Measurements from ENCODE around the gene ARMC5. TPM values are rescaled to one million over a fixed set of nuclear protein-coding genes. Genes with fewer than 3 reads are reported as not detected.

ARMC5 gene
- total and polyA plus RNA-seq, 9 donors = 2.2 to 16.1 (median 11.0) TPM

GRCh38 chr16:31486045-31486444 is 26.7 kb downstream of the ARMC5 start:
- peak in 1 of 5 donors; percentile 28 for DNase-seq
- H3K27me3 ChIP-seq = no peaks in the 10 kb centered on the region
- TF ChIP-seq, protein P1, sequence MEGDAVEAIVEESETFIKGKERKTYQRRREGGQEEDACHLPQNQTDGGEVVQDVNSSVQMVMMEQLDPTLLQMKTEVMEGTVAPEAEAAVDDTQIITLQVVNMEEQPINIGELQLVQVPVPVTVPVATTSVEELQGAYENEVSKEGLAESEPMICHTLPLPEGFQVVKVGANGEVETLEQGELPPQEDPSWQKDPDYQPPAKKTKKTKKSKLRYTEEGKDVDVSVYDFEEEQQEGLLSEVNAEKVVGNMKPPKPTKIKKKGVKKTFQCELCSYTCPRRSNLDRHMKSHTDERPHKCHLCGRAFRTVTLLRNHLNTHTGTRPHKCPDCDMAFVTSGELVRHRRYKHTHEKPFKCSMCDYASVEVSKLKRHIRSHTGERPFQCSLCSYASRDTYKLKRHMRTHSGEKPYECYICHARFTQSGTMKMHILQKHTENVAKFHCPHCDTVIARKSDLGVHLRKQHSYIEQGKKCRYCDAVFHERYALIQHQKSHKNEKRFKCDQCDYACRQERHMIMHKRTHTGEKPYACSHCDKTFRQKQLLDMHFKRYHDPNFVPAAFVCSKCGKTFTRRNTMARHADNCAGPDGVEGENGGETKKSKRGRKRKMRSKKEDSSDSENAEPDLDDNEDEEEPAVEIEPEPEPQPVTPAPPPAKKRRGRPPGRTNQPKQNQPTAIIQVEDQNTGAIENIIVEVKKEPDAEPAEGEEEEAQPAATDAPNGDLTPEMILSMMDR (IDR thresholded peaks at IDR 0.05) = no peak
- TF ChIP-seq POLR2A (IDR thresholded peaks at IDR 0.05) = no peak
- no peak for TF ChIP-seq EP300 (IDR thresholded peaks at IDR 0.05)
- peaks cover 11% of the 10 kb centered on the region for H3K4me1 ChIP-seq (ENCODE audit: insufficient read depth)
- H3K9me3 ChIP-seq = no peaks in the 10 kb centered on the region
- WGBS, 3 donors = 90 to 95% (median 94%) methylated on average over 5 of the region's 5 CpGs
- intact Hi-C loops (cut with DNase I) = no loop called here
- no peak overlapping the region for H3K27ac ChIP-seq
- no peaks in the 10 kb centered on the region for H3K36me3 ChIP-seq
- H3K4me3 ChIP-seq = no peak overlapping the region

GRCh38 chr16:31487071-31487719 is 27.9 kb downstream of the ARMC5 start:
- peak overlapping the region; percentile 42 for H3K4me3 ChIP-seq
- H3K9me3 ChIP-seq = no peaks in the 10 kb centered on the region
- WGBS, 3 donors = 7 to 14% (median 13%) methylated on average over 22 to 48 of the region's 48 CpGs
- no peak for DNase-seq
- TF ChIP-seq, protein P1 (IDR thresholded peaks at IDR 0.05) = no peak
- intact Hi-C loops (cut with DNase I) = no loop called here
- H3K27ac ChIP-seq = no peak overlapping the region
- peaks cover 11% of the 10 kb centered on the region for H3K4me1 ChIP-seq (ENCODE audit: insufficient read depth)
- H3K27me3 ChIP-seq = no peaks in the 10 kb centered on the region
- H3K36me3 ChIP-seq = no peaks in the 10 kb centered on the region

DNA sequence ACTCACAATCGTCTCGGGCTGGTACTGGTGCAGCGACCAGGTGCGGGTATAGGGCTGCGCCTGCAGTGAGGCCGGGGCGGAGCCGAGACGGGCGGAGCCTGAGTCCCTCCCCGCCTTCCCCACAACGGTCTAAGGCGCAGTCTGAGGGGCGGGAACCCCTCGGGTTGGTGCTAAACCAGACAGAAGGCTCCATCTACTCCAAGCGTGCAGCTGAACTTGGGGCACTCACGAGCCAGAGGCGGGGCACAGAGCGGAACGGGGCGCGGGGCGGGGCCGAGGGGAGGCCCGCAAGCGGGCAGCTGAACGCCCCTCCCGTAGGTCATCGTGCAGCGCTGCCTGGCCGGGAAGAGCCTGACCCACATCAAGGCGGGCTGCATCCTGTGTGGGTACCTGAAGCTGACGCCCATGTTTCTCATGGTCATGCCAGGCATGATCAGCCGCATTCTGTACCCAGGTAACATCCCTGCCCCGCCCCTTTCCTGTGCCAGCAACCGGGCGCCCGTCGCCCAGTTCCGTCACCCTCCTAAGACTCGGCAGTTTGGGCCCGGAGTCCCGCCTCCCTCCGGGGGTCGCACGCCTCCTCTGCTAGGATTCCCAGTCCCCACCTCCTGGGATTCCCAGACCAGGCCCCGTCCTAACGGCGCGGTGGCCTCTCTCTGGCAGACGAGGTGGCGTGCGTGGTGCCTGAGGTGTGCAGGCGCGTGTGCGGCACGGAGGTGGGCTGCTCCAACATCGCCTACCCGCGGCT is 28.6 kb downstream of the ARMC5 start:
- intact Hi-C loops (cut with DNase I) = no loop called here
- no peaks in the 10 kb centered on the region for H3K36me3 ChIP-seq
- peak overlapping the region; percentile 42 for H3K4me3 ChIP-seq
- 1 to 2% (median 1%) methylated on average over 34 to 60 of the region's 60 CpGs for WGBS, 3 donors
- H3K4me1 ChIP-seq (ENCODE audit: insufficient read depth) = peaks cover 11% of the 10 kb centered on the region
- peak in 2 of 5 donors; percentile 47 to 57 for DNase-seq
- H3K27ac ChIP-seq = no peak overlapping the region
- no peaks in the 10 kb centered on the region for H3K9me3 ChIP-seq
- TF ChIP-seq EP300 (IDR thresholded peaks at IDR 0.05) (no peak), POLR2A (IDR thresholded peaks at IDR 0.05) (no peak)
- TF ChIP-seq, protein P1 (IDR thresholded peaks at IDR 0.05) = no peak
- no peaks in the 10 kb centered on the region for H3K27me3 ChIP-seq

GRCh38 chr16:31488468-31489297 is 29.4 kb downstream of the ARMC5 start:
- intact Hi-C loops (cut with DNase I) = no loop called here
- no peaks in the 10 kb centered on the region for H3K36me3 ChIP-seq
- no peak overlapping the region for H3K27ac ChIP-seq
- H3K27me3 ChIP-seq = no peaks in the 10 kb centered on the region
- no peaks in the 10 kb centered on the region for H3K9me3 ChIP-seq
- 25 to 41% (median 36%) methylated on average over 60 to 77 of the region's 77 CpGs for WGBS, 3 donors
- peak overlapping the region; percentile 42 for H3K4me3 ChIP-seq
- DNase-seq = peak in 1 of 5 donors; percentile 46
- TF ChIP-seq POLR2A (IDR thresholded peaks at IDR 0.05) (no peak), EP300 (IDR thresholded peaks at IDR 0.05) (no peak)
- TF ChIP-seq, protein P1 (IDR thresholded peaks at IDR 0.05) = no peak
- H3K4me1 ChIP-seq (ENCODE audit: insufficient read depth) = peaks cover 11% of the 10 kb centered on the region
